ENCODE results near the gene PDCD11.

DNA sequence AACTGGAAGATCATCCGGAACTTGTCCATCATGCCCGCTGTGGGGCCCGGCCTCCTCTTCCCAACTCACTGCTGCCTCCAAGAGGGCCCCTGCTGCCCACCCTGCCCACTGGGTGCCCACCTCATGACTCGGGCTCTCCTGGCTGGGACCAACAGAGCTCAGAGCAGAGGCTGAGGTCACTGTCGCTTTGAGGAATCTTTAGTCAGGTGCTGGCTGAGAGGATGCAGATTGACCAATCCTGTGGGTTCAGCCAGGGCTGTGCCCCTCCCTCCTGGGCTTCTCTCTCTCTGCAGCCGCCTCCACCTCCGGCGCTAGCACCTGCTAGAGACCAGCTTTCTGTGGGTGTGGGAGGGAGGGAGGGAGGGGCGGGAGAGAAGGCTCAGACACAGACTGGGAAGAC is 62.3 kb downstream of the PDCD11 start, which contains the start of gene CALHM1:
- TF ChIP-seq, protein P1, sequence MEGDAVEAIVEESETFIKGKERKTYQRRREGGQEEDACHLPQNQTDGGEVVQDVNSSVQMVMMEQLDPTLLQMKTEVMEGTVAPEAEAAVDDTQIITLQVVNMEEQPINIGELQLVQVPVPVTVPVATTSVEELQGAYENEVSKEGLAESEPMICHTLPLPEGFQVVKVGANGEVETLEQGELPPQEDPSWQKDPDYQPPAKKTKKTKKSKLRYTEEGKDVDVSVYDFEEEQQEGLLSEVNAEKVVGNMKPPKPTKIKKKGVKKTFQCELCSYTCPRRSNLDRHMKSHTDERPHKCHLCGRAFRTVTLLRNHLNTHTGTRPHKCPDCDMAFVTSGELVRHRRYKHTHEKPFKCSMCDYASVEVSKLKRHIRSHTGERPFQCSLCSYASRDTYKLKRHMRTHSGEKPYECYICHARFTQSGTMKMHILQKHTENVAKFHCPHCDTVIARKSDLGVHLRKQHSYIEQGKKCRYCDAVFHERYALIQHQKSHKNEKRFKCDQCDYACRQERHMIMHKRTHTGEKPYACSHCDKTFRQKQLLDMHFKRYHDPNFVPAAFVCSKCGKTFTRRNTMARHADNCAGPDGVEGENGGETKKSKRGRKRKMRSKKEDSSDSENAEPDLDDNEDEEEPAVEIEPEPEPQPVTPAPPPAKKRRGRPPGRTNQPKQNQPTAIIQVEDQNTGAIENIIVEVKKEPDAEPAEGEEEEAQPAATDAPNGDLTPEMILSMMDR (IDR thresholded peaks at IDR 0.05; ENCODE audit: low read depth, low read length, poor library complexity, severe bottlenecking) = no peak
- TF ChIP-seq EZH2phosphoT487 (IDR thresholded peaks at IDR 0.05; ENCODE audit: borderline replicate concordance, low read length) = no peak

Data from DOHH2 (cell line).